HG03378 (cell line): ENCODE data around the gene ARHGEF11.

Experiments used
- ATAC-seq: cut with Tn5 transposase; IDR thresholded peaks from one replicate; pipeline ENCODE4 v1.9.1; 2021; ENCODE audit warnings: mild to moderate bottlenecking, moderate library complexity; ENCODE audit not compliant: unreplicated experiment

The ARHGEF11 gene

GRCh38 chr1:157050836-157051235 is 5.3 kb upstream of the ARHGEF11 start:
- ATAC-seq, result no peak

GRCh38 chr1:157047062-157047410 is 1.5 kb upstream of the ARHGEF11 start:
- no peak for ATAC-seq

GRCh38 chr1:157044326-157044725 is 1.2 kb downstream of the ARHGEF11 start:
- no peak for ATAC-seq

GRCh38 chr1:157043685-157044084 is 1.9 kb downstream of the ARHGEF11 start:
- ATAC-seq, result no peak

GRCh38 chr1:157042846-157043245 is 2.7 kb downstream of the ARHGEF11 start:
- no peak for ATAC-seq

GRCh38 chr1:157040802-157041201 is 4.7 kb downstream of the ARHGEF11 start:
- no peak for ATAC-seq

GRCh38 chr1:157035121-157035520 is 10.4 kb downstream of the ARHGEF11 start:
- no peak for ATAC-seq

- ATAC-seq, result no peak
Measured at GRCh38 chr1:157034137-157034800, 11.3 kb downstream of the ARHGEF11 start.

- no peak for ATAC-seq
Measured at GRCh38 chr1:157033357-157033876, 12.1 kb downstream of the ARHGEF11 start.

GRCh38 chr1:157032303-157032702 is 13.2 kb downstream of the ARHGEF11 start:
- ATAC-seq, result no peak

GRCh38 chr1:157030728-157031127 is 14.8 kb downstream of the ARHGEF11 start:
- ATAC-seq, result no peak

GRCh38 chr1:157028674-157029073 is 16.9 kb downstream of the ARHGEF11 start:
- no peak for ATAC-seq

- ATAC-seq, result no peak
Measured at GRCh38 chr1:157025856-157026255, 19.7 kb downstream of the ARHGEF11 start.

GRCh38 chr1:157025385-157025784 is 20.2 kb downstream of the ARHGEF11 start:
- no peak for ATAC-seq

- no peak for ATAC-seq
Measured at GRCh38 chr1:157021688-157022087, 23.9 kb downstream of the ARHGEF11 start.

- ATAC-seq, result no peak
Measured at GRCh38 chr1:157019457-157019856, 26.1 kb downstream of the ARHGEF11 start.

GRCh38 chr1:157011845-157012244 is 33.7 kb downstream of the ARHGEF11 start:
- no peak for ATAC-seq

GRCh38 chr1:157008502-157008901 is 37.0 kb downstream of the ARHGEF11 start:
- no peak for ATAC-seq

GRCh38 chr1:157007306-157007705 is 38.2 kb downstream of the ARHGEF11 start:
- ATAC-seq, result no peak

- no peak for ATAC-seq
Measured at GRCh38 chr1:157006676-157007075, 38.9 kb downstream of the ARHGEF11 start.

- no peak for ATAC-seq
Measured at GRCh38 chr1:157005965-157006364, 39.6 kb downstream of the ARHGEF11 start.

- no peak for ATAC-seq
Measured at GRCh38 chr1:157004806-157005205, 40.7 kb downstream of the ARHGEF11 start.

- ATAC-seq, result no peak
Measured at GRCh38 chr1:157004327-157004726, 41.2 kb downstream of the ARHGEF11 start.
